Hepatocyte (in vitro differentiated cells): Measurements from ENCODE around the gene TTC39A. TPM values are rescaled to one million over a fixed set of nuclear protein-coding genes. Genes with fewer than 3 reads are reported as not detected.

Experiments
- DNase-seq: peaks from one replicate; pipeline ENCODE4 v3.0.0-alpha.2; 2016; ENCODE audit warnings: low spot score
- H2AFZ ChIP-seq: fragments of 200-600 bp; sonication (generic); 2 replicates; pipeline ENCODE4 v1.6.0; 2016; ENCODE audit warnings: antibody characterized with exemption, mild to moderate bottlenecking
- H3K27ac ChIP-seq: fragments of 200-600 bp; sonication (generic); 2 replicates; pipeline ENCODE4 v1.5.1; 2016; ENCODE audit warnings: mild to moderate bottlenecking
- H3K27me3 ChIP-seq: fragments of 200-600 bp; sonication (generic); 2 replicates; pipeline ENCODE4 v1.6.1; 2016
- H3K36me3 ChIP-seq: fragments of 200-600 bp; sonication (generic); replicated peaks from 2 replicates; pipeline ENCODE4 v1.5.1; 2016; ENCODE audit warnings: low read depth; ENCODE audit not compliant: insufficient read depth
- H3K4me1 ChIP-seq: fragments of 200-600 bp; sonication (generic); 2 replicates; pipeline ENCODE4 v1.5.1; 2016; ENCODE audit warnings: mild to moderate bottlenecking, moderate library complexity; ENCODE audit not compliant: insufficient read depth
- H3K4me2 ChIP-seq: fragments of 200-600 bp; sonication (generic); 2 replicates; pipeline ENCODE4 v1.6.0; 2016
- H3K4me3 ChIP-seq: fragments of 200-600 bp; sonication (generic); 2 replicates; pipeline ENCODE4 v1.5.1; 2016; ENCODE audit warnings: mild to moderate bottlenecking
- H3K79me2 ChIP-seq: fragments of 200-600 bp; sonication (generic); 2 replicates; pipeline ENCODE4 v1.6.0; 2017; ENCODE audit warnings: mild to moderate bottlenecking
- H3K9me2 ChIP-seq: fragments of 200-600 bp; sonication (generic); replicated peaks from 2 replicates; pipeline ENCODE4 v1.6.0; 2017; ENCODE audit warnings: mild to moderate bottlenecking; ENCODE audit not compliant: insufficient read depth
- H3K9me3 ChIP-seq: fragments of 200-600 bp; sonication (generic); 2 replicates; pipeline ENCODE4 v1.5.1; 2016; ENCODE audit warnings: low read depth, mild to moderate bottlenecking
- H4K20me1 ChIP-seq: fragments of 200-600 bp; sonication (generic); 2 replicates; pipeline ENCODE4 v1.6.0; 2016; ENCODE audit warnings: mild to moderate bottlenecking; ENCODE audit not compliant: insufficient read depth, poor library complexity, severe bottlenecking
- EZH2 ChIP-seq: fragments of 200-600 bp; sonication (generic); IDR thresholded peaks from 2 replicates; pipeline ENCODE4 v1.6.1; 2016; ENCODE audit warnings: antibody characterized with exemption, mild to moderate bottlenecking, borderline replicate concordance
- EZH2phosphoT487 ChIP-seq: fragments of 200-600 bp; sonication (generic); IDR thresholded peaks from one replicate; pipeline ENCODE4 v1.6.1; 2018; ENCODE audit warnings: antibody characterized with exemption, mild to moderate bottlenecking, low read depth, moderate library complexity; ENCODE audit not compliant: unreplicated experiment, severe bottlenecking
- WGBS: methylation state at CpG from one replicate; pipeline ENCODE4 v1.1.6; 2016; ENCODE audit warnings: low lambda C conversion rate; ENCODE audit errors: missing lambda C conversion rate; 5-methylcytosine and 5-hydroxymethylcytosine counted together
- polyA plus RNA-seq: library from polyadenylated mRNA; unstranded; fragments of >200 nt; fragmentation: Nextera tagmentation; extraction: Ambion mirVana; gene quantifications from 2 replicates; pipeline ENCODE4 v1.2.1, GENCODE V29; 2016
- total RNA-seq: library from RNA; depleted of rRNA; stranded (reverse); fragments of >200 nt; gene quantifications from 2 replicates; pipeline ENCODE4 v1.2.3, GENCODE V29; 2014
- TF ChIP-seq, protein P1 (sequence below): fragments of 200-600 bp; sonication (generic); IDR thresholded peaks from 2 replicates; pipeline ENCODE4 v1.5.1; 2016; ENCODE audit warnings: antibody characterized with exemption, mild to moderate bottlenecking; ENCODE audit not compliant: poor library complexity

The TTC39A gene
- total and polyA plus RNA-seq, 2 experiments from 2014 or later: 20.5 to 35.1 TPM

DNA sequence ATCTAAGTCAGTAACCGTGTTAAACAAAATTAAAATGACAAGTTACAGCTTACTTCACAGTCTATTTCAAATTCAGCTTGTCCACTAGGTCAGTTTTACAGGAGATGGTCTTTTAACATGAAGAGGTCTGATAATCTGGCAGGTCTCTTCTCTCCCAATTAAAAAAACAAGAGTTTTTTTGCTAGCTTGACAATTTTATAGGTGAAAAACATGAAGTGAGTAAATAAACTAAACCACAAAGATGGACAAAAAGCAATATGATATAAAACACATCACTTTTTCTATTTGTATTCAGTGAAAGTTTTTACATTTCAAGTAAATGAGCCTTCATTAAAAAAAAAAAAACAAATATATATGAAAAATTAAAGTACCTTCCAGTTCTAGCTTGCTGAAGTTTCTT is 25.0 kb upstream of the TTC39A start:
- Histone ChIP-seq H4K20me1 (no peaks in the 10 kb centered on the region), H3K4me2 (no peak overlapping the region), H3K36me3 (no peaks in the 10 kb centered on the region), H3K9me2 (no peaks in the 10 kb centered on the region), H3K9me3 (no peaks in the 10 kb centered on the region), H2AFZ (no peak overlapping the region), H3K4me3 (no peak overlapping the region), H3K4me1 (no peaks in the 10 kb centered on the region), H3K27ac (no peak overlapping the region), H3K27me3 (no peaks in the 10 kb centered on the region), H3K79me2 (no peaks in the 10 kb centered on the region)
- WGBS: 97% methylated on average over 1 of the region's 1 CpG
- no peak for DNase-seq
- no peak for TF ChIP-seq EZH2
- TF ChIP-seq EZH2phosphoT487: no peak
- TF ChIP-seq, protein P1, sequence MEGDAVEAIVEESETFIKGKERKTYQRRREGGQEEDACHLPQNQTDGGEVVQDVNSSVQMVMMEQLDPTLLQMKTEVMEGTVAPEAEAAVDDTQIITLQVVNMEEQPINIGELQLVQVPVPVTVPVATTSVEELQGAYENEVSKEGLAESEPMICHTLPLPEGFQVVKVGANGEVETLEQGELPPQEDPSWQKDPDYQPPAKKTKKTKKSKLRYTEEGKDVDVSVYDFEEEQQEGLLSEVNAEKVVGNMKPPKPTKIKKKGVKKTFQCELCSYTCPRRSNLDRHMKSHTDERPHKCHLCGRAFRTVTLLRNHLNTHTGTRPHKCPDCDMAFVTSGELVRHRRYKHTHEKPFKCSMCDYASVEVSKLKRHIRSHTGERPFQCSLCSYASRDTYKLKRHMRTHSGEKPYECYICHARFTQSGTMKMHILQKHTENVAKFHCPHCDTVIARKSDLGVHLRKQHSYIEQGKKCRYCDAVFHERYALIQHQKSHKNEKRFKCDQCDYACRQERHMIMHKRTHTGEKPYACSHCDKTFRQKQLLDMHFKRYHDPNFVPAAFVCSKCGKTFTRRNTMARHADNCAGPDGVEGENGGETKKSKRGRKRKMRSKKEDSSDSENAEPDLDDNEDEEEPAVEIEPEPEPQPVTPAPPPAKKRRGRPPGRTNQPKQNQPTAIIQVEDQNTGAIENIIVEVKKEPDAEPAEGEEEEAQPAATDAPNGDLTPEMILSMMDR: no peak

DNA sequence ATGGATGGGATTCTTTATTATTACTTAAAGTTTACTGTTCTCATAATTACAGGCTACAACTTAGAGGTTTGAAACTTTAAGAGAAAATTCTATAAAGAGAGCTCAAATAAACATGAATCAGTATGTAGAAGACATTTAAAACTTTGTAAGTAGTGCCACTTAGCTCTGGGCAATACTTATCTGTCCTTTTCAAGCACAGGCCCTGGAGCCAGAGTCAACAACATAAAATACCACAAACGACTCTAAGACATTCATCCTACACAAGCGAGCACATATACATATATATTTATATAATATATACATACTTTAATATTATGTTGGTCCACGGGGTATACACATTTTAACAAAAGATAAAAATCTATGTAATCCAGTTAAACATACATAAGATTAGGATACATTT is 24.1 kb upstream of the TTC39A start:
- H3K36me3 ChIP-seq: no peaks in the 10 kb centered on the region
- 68% methylated on average over 3 of the region's 3 CpGs for WGBS
- DNase-seq: no peak

DNA sequence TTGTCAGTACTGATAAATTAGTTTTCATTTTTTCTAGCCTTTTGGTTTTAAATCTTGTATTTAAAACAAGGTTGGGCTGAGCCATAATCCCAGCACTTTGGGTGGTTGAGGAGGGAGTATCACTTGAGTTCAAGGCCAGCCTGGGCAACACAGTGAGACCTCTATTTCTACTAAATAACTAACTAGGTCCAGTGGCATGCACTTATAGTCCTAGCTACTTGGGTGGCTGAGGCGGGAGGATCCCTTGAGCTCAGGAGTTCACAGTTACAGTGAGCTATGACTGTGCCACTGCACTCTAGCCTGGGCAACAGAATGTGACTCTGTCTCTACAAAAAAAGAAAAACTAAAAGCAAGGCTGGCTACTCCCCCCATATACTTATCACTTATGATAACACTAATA is 21.5 kb upstream of the TTC39A start:
- DNase-seq: no peak
- 84% methylated on average over 1 of the region's 1 CpG for WGBS
- TF ChIP-seq EZH2phosphoT487 (no peak), EZH2 (no peak)
- TF ChIP-seq, protein P1: no peak

More for the DNA sequence above, 24.1 kb upstream of the TTC39A start:
- Histone ChIP-seq H3K4me2 (no peak overlapping the region), H3K27ac (no peak overlapping the region), H3K9me3 (no peaks in the 10 kb centered on the region), H2AFZ (no peak overlapping the region), H3K27me3 (no peaks in the 10 kb centered on the region), H3K9me2 (no peaks in the 10 kb centered on the region), H3K79me2 (no peaks in the 10 kb centered on the region), H3K4me3 (no peak overlapping the region), H4K20me1 (no peaks in the 10 kb centered on the region), H3K4me1 (no peaks in the 10 kb centered on the region)
- TF ChIP-seq EZH2phosphoT487: no peak
- TF ChIP-seq, protein P1: no peak

DNA sequence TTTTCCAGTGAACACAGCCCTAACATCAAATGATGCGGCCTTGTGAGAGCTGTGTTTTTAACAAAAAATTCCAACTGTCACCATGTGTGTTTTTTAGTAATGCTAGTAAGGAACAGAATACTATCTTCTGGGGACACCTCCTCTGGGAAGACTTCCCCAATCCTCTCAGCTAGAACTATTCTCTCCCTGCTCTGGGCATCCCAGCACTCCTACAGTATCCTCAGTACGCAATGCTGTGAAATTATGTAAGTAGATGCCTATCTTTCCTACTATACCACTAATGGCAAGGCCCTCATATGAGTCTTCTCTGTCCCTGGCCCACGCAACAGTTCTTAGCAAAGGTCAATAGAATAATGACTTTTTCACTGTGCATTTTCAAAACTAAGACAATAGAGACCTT is 19.5 kb upstream of the TTC39A start:
- WGBS: 100% methylated on average over 3 of the region's 3 CpGs
- H3K4me2 ChIP-seq: no peak overlapping the region
- no peak overlapping the region for H3K4me3 ChIP-seq
- no peaks in the 10 kb centered on the region for H3K36me3 ChIP-seq
- no peak for DNase-seq
- H3K4me1 ChIP-seq: no peaks in the 10 kb centered on the region
- no peaks in the 10 kb centered on the region for H3K9me2 ChIP-seq
- H3K27ac ChIP-seq: no peak overlapping the region
- no peak overlapping the region for H2AFZ ChIP-seq
- no peaks in the 10 kb centered on the region for H3K79me2 ChIP-seq
- peaks cover 3% of the 10 kb centered on the region for H3K27me3 ChIP-seq
- TF ChIP-seq EZH2 (no peak), EZH2phosphoT487 (no peak)
- TF ChIP-seq, protein P1: no peak
- H4K20me1 ChIP-seq: no peaks in the 10 kb centered on the region
- H3K9me3 ChIP-seq: no peaks in the 10 kb centered on the region

More for the DNA sequence above, 21.5 kb upstream of the TTC39A start:
- no peaks in the 10 kb centered on the region for H3K9me2 ChIP-seq
- H3K36me3 ChIP-seq: no peaks in the 10 kb centered on the region
- H3K27me3 ChIP-seq: no peaks in the 10 kb centered on the region
- no peak overlapping the region for H3K4me3 ChIP-seq
- no peak overlapping the region for H3K4me2 ChIP-seq
- H3K9me3 ChIP-seq: no peaks in the 10 kb centered on the region
- no peak overlapping the region for H2AFZ ChIP-seq
- H4K20me1 ChIP-seq: no peaks in the 10 kb centered on the region
- no peaks in the 10 kb centered on the region for H3K79me2 ChIP-seq
- no peak overlapping the region for H3K27ac ChIP-seq
- no peaks in the 10 kb centered on the region for H3K4me1 ChIP-seq
